ENCODE data around the gene SESN3.
"Not testable (repeated sequence)": the region's sequence is repeated elsewhere in the genome, so short reads cannot be mapped to it uniquely, and the experiment has no call there.

The SESN3 gene

DNA sequence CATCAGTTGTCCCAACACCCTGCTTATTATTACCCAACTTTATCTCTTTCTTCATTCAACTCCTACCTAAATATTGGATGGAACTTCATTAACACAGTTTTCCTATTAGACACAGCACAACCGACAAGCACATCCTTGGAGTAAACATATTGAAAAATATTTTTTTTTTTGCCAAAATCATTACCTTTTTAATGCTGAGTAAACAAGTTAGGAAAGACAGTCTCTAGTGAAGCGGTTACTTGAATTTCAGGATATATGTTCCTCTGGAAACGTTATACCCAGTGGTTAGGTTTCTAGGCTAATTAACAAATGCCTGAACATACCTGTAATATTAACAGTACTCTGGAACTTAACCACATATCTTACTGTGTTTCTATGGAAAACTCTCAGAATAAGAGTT, 11.4 kb downstream of the SESN3 start:
- no peak for DNase-seq (ENCODE audit: low spot score)

DNA sequence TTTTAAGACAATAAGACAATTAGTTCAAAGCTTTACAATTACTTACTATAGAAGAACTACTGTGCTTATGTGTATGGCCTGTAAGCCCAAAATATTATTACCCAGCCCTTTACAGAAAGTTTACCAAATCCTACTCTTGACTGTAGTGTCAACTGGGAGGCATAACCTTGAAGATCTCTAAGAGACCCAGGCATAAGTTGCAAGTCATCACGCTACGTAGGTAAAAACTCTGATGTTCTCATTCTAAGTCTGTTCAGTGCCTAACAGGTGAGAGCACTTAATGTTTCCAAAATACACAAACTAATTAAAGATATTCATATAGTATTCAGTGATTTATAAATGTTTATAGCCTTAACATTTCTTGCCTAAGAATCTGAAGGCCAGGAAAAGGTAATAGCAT, 12.9 kb downstream of the SESN3 start:
- no peak for DNase-seq (ENCODE audit: low spot score)

DNA sequence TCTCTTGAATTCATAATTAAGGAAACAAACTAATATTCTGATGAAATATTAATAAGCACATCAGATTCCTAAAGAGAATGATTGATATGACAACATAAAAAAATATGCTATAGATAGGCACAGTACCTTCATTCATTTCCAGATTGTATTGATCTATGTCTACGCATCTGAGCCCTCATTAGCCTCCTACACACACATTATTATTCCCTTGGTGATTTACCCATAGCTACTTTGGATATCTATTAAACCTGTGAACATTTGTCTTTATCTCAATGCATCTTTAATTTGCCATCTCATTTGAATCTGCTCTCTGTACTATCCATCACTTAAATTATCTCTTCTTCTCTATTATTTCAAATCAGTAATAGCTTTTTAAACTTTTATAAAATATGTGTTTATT, 18.4 kb downstream of the SESN3 start:
- DNase-seq (ENCODE audit: low spot score), result no peak

DNA sequence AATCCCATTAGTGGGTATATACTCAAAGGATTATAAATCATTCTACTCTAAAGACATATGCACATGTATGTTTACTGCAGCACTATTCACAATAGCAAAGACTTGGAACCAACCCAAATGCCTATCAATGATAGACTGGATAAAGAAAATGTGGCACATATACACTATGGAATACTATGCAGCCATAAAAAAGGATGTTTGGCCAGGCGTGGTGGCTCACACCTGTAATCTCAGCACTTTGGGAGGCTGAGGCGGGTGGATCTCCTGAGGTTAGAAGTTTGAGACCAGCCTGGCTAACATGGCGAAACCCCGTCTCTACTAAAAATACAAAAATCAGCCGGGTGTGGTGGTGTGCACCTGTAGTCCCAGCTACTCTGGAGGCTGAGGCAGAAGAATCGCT, 21.5 kb downstream of the SESN3 start:
- DNase-seq (ENCODE audit: low spot score), result not testable (repeated sequence)

DNA sequence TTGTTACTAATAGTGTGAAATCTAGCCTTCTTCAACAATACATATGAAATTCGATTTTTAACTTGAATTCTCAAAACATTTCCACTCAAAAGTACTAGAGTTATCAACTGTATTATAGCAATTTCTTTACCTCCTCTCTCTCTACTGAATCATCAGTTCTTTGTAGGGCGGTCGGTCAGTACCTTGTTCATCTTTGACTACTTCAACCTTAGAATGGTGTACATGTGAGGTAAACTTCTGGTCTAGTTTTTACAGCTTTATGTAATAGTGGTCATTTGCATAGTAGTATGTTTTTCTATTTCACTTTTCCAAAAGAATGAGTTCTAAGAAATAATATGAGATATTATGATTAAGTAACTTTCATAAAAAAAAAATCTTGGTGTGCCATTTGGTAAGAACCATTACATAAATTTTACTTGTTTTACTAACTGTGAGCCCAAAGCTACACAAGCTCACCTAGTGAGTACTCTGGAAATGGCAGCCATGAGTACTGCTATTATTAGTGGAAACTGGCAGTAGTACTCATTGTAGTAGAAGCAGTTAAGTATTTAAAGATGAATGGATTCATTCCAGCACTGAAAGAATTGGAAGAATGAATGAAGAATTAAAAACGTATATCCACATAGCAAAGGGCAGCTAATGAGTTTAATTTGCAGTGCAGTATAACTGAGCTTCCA, 30.1 kb downstream of the SESN3 start:
- DNase-seq (ENCODE audit: low spot score), result no peak

DNA sequence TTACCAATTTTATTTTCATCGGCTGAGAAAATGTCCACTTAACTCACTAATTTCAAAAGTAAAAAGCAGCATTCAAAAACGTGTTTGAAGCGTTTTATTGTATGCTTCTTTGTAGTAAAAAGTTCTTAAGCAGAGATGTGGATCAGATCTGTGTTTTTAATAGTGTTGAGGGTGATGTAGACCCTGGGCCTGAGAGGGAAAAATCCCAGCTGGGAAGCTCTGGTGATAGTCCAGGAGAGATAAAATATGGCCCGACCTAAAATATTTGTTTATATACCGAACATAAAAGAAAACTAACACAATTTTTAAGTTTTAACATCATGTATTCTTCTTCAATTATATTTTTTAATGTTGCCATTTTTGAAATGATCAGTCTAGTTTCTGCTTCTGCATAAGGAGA, 35.2 kb downstream of the SESN3 start:
- DNase-seq (ENCODE audit: low spot score), result no peak

GRCh38 chr11:95193541-95193940, 37.5 kb downstream of the SESN3 start:
- no peak for DNase-seq (ENCODE audit: low spot score)

GRCh38 chr11:95192717-95193116, 38.3 kb downstream of the SESN3 start:
- DNase-seq (ENCODE audit: low spot score), result no peak

- no peak for DNase-seq (ENCODE audit: low spot score)
Observed at GRCh38 chr11:95187723-95188122, 43.3 kb downstream of the SESN3 start.

DNA sequence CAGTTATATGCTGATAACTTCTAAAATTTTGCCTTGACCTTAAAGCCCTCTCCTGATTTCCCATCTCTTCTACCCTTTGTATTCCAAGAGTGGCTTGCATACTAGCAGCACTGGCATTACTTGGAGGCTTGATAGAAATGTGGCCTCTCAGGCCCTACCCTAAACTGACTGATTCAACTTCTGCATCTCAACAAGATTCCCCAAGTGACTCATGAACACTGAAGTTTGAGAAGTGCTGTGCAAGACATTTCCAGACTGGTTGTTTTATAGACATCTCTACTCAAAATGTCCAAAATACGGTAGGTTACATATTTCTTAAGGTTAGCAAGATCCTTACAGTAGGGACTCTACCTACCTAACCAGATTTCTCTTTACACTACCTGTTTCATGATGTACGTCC, 48.6 kb downstream of the SESN3 start:
- DNase-seq (ENCODE audit: low spot score), result no peak

- DNase-seq (ENCODE audit: low spot score), result no peak
Observed at GRCh38 chr11:95175818-95176380, 55.1 kb downstream of the SESN3 start.

- DNase-seq (ENCODE audit: low spot score), result no peak
Observed at GRCh38 chr11:95170294-95170693, 60.7 kb downstream of the SESN3 start.

DNA sequence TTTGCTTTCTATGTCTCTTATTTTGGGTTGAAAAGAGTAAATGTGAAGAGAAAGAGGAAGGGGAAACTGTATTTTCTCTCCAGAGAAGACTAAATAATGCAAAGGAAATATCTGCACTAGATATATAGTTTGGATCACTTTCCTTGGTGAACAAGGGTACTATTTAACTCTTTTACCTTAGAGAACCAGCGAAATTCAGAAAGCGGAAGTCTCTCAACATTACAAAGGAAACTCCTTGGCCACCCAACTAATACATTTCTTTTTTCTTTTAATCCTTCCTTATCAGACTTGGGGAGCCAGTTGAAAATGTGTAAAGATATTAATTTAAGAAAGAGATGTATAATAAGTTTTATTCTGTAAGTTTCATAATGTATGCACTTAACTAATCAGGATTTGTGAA, 64.2 kb downstream of the SESN3 start:
- DNase-seq (ENCODE audit: low spot score), result no peak

DNA sequence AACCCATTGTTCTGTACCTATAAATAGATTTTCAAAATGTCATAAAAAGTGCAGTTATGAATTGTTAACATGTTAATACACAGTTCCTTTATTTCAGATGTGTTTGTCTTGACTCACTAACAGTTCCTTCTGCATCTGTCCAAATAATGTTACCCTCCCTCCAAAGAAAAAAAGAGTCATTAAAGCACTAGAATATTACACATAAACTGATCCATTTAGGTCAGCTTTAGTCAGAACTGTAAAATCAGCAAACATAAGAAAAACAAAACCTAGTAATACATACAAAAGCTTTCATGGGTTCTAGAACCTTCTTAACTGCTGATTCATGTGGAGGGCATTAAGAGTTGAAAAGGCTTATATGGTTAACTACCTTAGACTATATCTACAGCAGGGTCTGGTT, 65.4 kb downstream of the SESN3 start:
- no peak for DNase-seq (ENCODE audit: low spot score)

- no peak for DNase-seq (ENCODE audit: low spot score)
Observed at GRCh38 chr11:95163106-95163505, 67.9 kb downstream of the SESN3 start.

GRCh38 chr11:95161248-95161647, 69.8 kb downstream of the SESN3 start:
- no peak for DNase-seq (ENCODE audit: low spot score)

DNA sequence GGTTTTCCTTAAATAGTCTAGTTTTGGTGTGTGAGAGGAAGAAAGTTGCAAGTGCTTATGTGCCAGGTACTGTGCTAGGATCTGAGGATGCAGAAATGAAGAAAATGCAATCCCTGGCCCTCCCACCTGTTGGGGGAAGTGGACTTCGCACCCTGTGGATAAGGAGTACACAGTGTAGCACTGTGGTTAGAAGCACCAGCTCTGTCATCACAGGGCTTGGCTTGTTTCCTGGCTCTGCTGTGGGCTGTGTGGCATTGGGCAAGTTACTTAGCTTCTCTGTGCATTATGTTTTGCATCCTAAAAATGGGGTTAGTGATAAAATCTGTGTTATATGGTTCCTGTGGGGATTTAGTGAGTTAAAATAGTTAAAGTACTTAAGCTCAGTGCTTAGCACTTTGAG, 73.2 kb downstream of the SESN3 start:
- no peak for DNase-seq (ENCODE audit: low spot score)

DNA sequence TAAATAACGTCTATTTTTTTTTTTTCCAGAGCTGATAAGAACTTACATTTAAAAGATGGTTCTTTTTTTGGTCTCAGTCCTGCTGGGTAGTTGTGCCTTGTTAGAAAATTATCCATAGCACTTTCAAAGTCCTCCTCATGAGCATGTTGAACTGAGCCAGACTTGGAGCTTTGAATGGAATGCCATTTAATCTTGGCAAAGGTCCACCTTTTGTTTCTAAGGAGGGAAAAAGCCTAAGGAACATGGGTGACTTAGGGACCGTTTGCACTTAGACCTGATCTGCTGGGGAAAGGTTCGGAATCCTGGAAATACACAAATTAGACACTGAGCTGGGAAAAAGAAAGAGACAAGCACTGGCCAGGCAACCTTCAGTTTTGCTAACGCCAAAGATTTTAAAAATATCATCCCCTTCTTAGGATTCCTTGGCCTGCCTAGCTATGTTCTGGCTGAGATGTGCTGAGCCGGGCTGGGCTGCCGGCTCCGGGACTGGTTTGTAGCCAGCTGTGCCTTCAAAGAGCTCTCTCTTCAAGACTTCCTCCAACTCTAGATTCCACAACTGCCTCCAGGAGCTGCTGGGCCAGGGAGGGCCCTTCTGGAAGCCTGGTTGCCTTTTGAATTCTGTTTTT, 74.0 kb downstream of the SESN3 start:
- DNase-seq (ENCODE audit: low spot score), result no peak

GRCh38 chr11:95156133-95156721, 74.8 kb downstream of the SESN3 start:
- no peak for DNase-seq (ENCODE audit: low spot score)

DNA sequence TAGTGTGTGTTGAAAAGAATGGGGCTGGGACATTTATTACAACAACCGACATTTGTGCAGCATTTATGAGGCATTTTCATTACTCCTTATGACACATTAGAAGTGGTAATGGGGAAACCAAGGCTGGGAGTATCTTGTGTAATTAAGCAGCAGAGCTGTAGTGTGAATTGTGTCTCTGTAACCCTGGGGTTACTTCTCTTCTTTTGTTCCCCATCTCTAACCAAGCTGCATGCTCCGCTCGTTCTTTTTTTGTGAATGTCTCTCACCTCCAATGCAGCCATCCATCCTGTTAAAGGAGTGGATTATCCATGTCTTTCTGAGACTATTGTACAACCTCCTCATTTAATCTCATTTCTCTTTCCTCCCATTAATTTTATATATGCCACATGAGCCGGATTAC, 75.6 kb downstream of the SESN3 start:
- no peak for DNase-seq (ENCODE audit: low spot score)

DNA sequence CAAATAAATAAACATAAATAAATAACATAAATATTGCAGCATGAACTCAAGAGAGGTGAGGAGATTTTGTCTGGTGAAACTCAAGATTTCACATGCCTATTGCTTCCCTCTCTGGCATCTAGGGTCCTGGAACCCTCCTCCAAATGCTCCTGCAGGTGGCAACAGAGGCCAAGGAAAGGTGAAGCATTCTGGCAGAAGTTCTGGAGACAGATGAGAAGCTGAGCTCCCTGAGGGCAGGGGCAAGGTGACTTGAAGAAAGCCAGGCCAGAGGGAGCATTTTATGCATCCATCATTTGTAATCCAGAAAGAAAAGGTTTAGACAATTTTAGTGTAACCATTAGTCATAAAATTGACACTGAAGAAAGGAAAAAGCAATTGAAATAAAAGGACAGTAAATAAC, 76.5 kb downstream of the SESN3 start:
- no peak for DNase-seq (ENCODE audit: low spot score)

DNA sequence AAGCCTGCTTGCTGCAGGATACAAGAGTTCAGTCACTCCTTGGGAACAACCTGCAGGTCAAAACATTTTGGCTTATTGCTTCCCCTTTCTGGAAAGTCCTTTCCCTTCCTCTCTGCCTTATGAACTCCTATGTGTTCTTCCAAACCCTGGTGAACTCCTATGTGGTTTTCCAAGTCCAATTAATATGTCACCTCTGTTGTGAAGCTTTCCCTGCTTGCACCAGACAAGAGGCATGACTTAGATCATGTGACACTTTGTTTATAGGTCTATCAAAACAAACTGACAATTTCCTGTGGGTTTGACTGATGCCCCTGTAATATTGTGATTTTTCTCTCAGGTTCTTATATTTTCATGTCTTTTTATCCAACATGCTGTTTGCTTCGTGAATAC, 77.2 kb downstream of the SESN3 start:
- DNase-seq (ENCODE audit: low spot score), result no peak

Data from HuH-7.5 (cell line).